GM23338 (cell line): ENCODE results near the gene PDE1C. TPM values are rescaled to one million over a fixed set of nuclear protein-coding genes. Genes with fewer than 3 reads are reported as not detected.
"Not testable (repeated sequence)": the region's sequence is repeated elsewhere in the genome, so short reads cannot be mapped to it uniquely, and the experiment has no call there.

ENCODE experiments used
- ATAC-seq: fragments of 200-7000 bp; cut with Tn5 transposase; 3 replicates; pipeline ENCODE4 v1.9.1; 2020
- DNase-seq: peaks from one replicate; pipeline ENCODE4 v3.0.0-alpha.2; 2015; ENCODE audit warnings: low spot score
- H2AFZ ChIP-seq: fragments of 200-600 bp; sonication (generic); 2 replicates; pipeline ENCODE4 v1.8.0; 2016; ENCODE audit warnings: antibody characterized with exemption, mild to moderate bottlenecking, moderate library complexity
- H3F3A ChIP-seq: fragments of 200-600 bp; sonication (generic); replicated peaks from 2 replicates; pipeline ENCODE4 v1.8.0; 2017; ENCODE audit warnings: antibody characterized with exemption, mixed run types, low read depth
- H3K27ac ChIP-seq: fragments of 200-600 bp; sonication (generic); 2 replicates; pipeline ENCODE4 v1.6.1; 2016; ENCODE audit warnings: low read depth
- H3K27me3 ChIP-seq: fragments of 200-600 bp; sonication (generic); 2 replicates; pipeline ENCODE4 v1.8.0; 2016; ENCODE audit warnings: mild to moderate bottlenecking, mixed run types, moderate library complexity; ENCODE audit not compliant: insufficient read depth
- H3K36me3 ChIP-seq: fragments of 200-600 bp; sonication (generic); 2 replicates; pipeline ENCODE4 v1.8.0; 2016; ENCODE audit warnings: mild to moderate bottlenecking; ENCODE audit not compliant: insufficient read depth
- H3K4me1 ChIP-seq: fragments of 200-600 bp; sonication (generic); 2 replicates; pipeline ENCODE4 v1.8.0; 2016; ENCODE audit warnings: mild to moderate bottlenecking, moderate library complexity; ENCODE audit not compliant: insufficient read depth
- H3K4me2 ChIP-seq: fragments of 200-600 bp; sonication (generic); 2 replicates; pipeline ENCODE4 v1.7.1; 2017; ENCODE audit warnings: mixed run types
- H3K4me3 ChIP-seq: fragments of 200-600 bp; sonication (generic); 2 replicates; pipeline ENCODE4 v1.6.1; 2016; ENCODE audit warnings: mixed run types
- H3K79me2 ChIP-seq: fragments of 200-600 bp; sonication (generic); replicated peaks from 2 replicates; pipeline ENCODE4 v1.8.0; 2017; ENCODE audit warnings: mild to moderate bottlenecking; ENCODE audit not compliant: insufficient read depth
- H3K9me2 ChIP-seq: fragments of 200-600 bp; sonication (generic); 2 replicates; pipeline ENCODE4 v1.8.0; 2017; ENCODE audit not compliant: insufficient read depth
- H4K20me1 ChIP-seq: fragments of 200-600 bp; sonication (generic); replicated peaks from 2 replicates; pipeline ENCODE4 v1.8.0; 2017; ENCODE audit warnings: mild to moderate bottlenecking; ENCODE audit not compliant: insufficient read depth
- H3K27ac Mint-ChIP-seq: 2 replicates; pipeline ENCODE4 v1.8.0; 2020; ENCODE audit warnings: inconsistent platforms, mild to moderate bottlenecking, moderate library complexity, mixed read lengths
- H3K27me3 Mint-ChIP-seq: 3 replicates; pipeline ENCODE4 v1.8.0; 2022; ENCODE audit warnings: low read depth, mild to moderate bottlenecking, moderate library complexity, mixed read lengths, inconsistent platforms; ENCODE audit not compliant: insufficient read depth, poor library complexity
- H3K36me3 Mint-ChIP-seq: 3 replicates; pipeline ENCODE4 v1.8.0; 2021; ENCODE audit warnings: low read depth, mild to moderate bottlenecking, inconsistent platforms, moderate library complexity, mixed read lengths
- H3K4me1 Mint-ChIP-seq: 3 replicates; pipeline ENCODE4 v1.8.0; 2020; ENCODE audit warnings: mild to moderate bottlenecking, inconsistent platforms, mixed read lengths
- H3K4me3 Mint-ChIP-seq: 3 replicates; pipeline ENCODE4 v1.8.0; 2021; ENCODE audit warnings: moderate library complexity, mild to moderate bottlenecking, inconsistent platforms, mixed read lengths
- H3K9me3 Mint-ChIP-seq: 3 replicates; pipeline ENCODE4 v1.8.0; 2020; ENCODE audit warnings: moderate library complexity, mild to moderate bottlenecking, inconsistent platforms, mixed read lengths
- NANOG ChIP-seq: IDR thresholded peaks from 2 replicates; pipeline ENCODE4 v1.6.1; 2016; ENCODE audit warnings: antibody characterized with exemption, borderline replicate concordance
- REST ChIP-seq: IDR thresholded peaks from one replicate; pipeline ENCODE4 v1.6.1; 2018; ENCODE audit warnings: antibody characterized with exemption; ENCODE audit not compliant: unreplicated experiment
- ZNF331 ChIP-seq: fragments of 250-450 bp; sonication (Bioruptor Pico); IDR thresholded peaks from 2 replicates; pipeline ENCODE4 v1.5.0; 2020; ENCODE audit warnings: low read depth, mild to moderate bottlenecking, moderate library complexity
- ZNF462 ChIP-seq: fragments of 250-450 bp; sonication (Bioruptor Pico); IDR thresholded peaks from 2 replicates; pipeline ENCODE4 v1.5.0; 2020; ENCODE audit warnings: mild to moderate bottlenecking, moderate library complexity
- polyA plus RNA-seq: library from polyadenylated mRNA; unstranded; fragments of >200 nt; fragmentation: Nextera tagmentation; extraction: Ambion mirVana; gene quantifications from 2 replicates; pipeline ENCODE4 v1.2.1, GENCODE V29; 2016
- total RNA-seq: library from RNA; depleted of rRNA; stranded (reverse); fragments of >200 nt; shearing (Covaris generic); gene quantifications from 2 replicates; pipeline ENCODE4 v1.2.3, GENCODE V29; 2014

Gene PDE1C
- total and polyA plus RNA-seq, 2 experiments from 2014 or later: 0.28 TPM; not detected in 1

- TF ChIP-seq REST (no peak), ZNF331 (no peak)
Observed at GRCh38 chr7:32078824-32079223, 8.6 kb upstream of the PDE1C start (continued).

GRCh38 chr7:32077806-32078205 lies 7.6 kb upstream of the PDE1C start:
- Histone ChIP-seq H4K20me1 (no peaks in the 10 kb centered on the region; the same call in 1 of the 2 replicates), H2AFZ (no peak overlapping the region), H3K27me3 (peaks cover 15% of the 10 kb centered on the region), H3K4me2 (no peak overlapping the region), H3K4me1 (no peaks in the 10 kb centered on the region), H3K36me3 (no peaks in the 10 kb centered on the region; the same call in 1 of the 2 replicates), H3K9me2 (no peaks in the 10 kb centered on the region), H3K27ac (no peak overlapping the region), H3F3A (no peaks in the 10 kb centered on the region), H3K79me2 (no peaks in the 10 kb centered on the region), H3K4me3 (no peak overlapping the region)
- H3K4me3 Mint-ChIP-seq: no peak overlapping the region
- H3K27me3 Mint-ChIP-seq: peaks cover 6% of the 10 kb centered on the region
- H3K27ac Mint-ChIP-seq: no peak overlapping the region
- no peak for DNase-seq
- H3K9me3 Mint-ChIP-seq: peaks cover 25% of the 10 kb centered on the region
- TF ChIP-seq NANOG: no peak
- no peak for TF ChIP-seq ZNF462 (CRISPR knock-in tag)
- peaks cover 9% of the 10 kb centered on the region for H3K36me3 Mint-ChIP-seq
- peaks cover 3% of the 10 kb centered on the region; the same call in 2 of the 3 replicates for H3K4me1 Mint-ChIP-seq
- ATAC-seq: no peak

- not testable (repeated sequence) for H2AFZ ChIP-seq, ATAC-seq
Observed at GRCh38 chr7:32076802-32077201, 6.6 kb upstream of the PDE1C start.

More at GRCh38 chr7:32076802-32077201, 6.6 kb upstream of the PDE1C start:
- not testable (repeated sequence) for H3K4me3 ChIP-seq, H3K4me1 ChIP-seq, H3K27ac Mint-ChIP-seq, H3K9me2 ChIP-seq, H3K4me3 Mint-ChIP-seq, H4K20me1 ChIP-seq, H3K36me3 ChIP-seq, DNase-seq, H3K4me1 Mint-ChIP-seq, H3K79me2 ChIP-seq, H3K27ac ChIP-seq, H3K4me2 ChIP-seq, H3K36me3 Mint-ChIP-seq, H3F3A ChIP-seq
- H3K9me3 Mint-ChIP-seq: peaks cover 16% of the 10 kb centered on the region
- H3K27me3 ChIP-seq: peaks cover 25% of the 10 kb centered on the region
- peaks cover 16% of the 10 kb centered on the region for H3K27me3 Mint-ChIP-seq
